ENCODE results near the gene CTPS2. TPM values are rescaled to one million over a fixed set of nuclear protein-coding genes. Genes with fewer than 3 reads are reported as not detected.

CTPS2 gene
- total and polyA plus RNA-seq, 2 experiments from 2014 or later: 10.4 to 35.5 TPM

DNA sequence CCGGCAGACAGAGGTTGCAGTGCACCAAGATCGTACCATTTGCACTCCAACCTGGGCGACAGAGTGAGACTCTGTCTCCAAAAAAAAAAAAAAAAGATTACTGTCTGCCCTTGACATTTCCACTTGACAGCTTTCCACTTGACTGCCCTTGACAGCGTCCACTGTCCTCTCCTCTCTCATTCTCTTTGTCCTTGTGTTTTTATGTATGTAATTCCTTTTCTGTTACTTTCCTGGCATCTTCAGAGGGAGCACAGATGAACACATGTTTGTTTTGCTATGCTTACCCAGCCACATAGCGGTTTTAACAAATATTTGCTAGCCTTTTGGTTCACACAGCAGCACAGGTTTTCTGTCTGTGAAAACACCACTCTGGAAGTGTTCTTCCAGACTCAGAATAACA is 33.2 kb upstream of the CTPS2 start (continued):
- TF ChIP-seq, protein P1, sequence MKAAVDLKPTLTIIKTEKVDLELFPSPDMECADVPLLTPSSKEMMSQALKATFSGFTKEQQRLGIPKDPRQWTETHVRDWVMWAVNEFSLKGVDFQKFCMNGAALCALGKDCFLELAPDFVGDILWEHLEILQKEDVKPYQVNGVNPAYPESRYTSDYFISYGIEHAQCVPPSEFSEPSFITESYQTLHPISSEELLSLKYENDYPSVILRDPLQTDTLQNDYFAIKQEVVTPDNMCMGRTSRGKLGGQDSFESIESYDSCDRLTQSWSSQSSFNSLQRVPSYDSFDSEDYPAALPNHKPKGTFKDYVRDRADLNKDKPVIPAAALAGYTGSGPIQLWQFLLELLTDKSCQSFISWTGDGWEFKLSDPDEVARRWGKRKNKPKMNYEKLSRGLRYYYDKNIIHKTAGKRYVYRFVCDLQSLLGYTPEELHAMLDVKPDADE (IDR thresholded peaks at IDR 0.05): no peak

DNA sequence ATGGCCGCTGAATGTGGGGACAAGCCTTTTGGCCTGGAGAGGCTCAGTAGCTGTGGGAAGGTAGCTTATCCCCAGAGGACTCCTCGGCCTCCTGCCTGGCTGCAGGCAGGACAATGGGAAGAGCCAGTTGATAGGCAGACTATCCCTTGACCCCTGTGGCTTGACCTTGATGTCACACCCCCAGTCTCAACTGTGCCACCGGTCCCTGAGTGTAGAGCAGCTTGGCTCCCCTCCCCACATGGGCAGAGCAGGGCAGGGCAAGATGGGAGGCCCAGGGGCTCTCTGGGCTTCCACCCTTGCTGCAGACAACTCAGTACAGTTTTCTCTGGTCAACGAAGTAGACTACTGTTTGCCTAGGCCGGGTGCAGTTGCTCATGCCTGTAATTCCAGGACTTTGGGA is 32.6 kb upstream of the CTPS2 start:
- Histone ChIP-seq H3K4me3 (no peak overlapping the region), H3F3A (replicated peaks; ENCODE audit: low read depth) (no peaks in the 10 kb centered on the region), H3K4me1 (ENCODE audit: insufficient read depth) (no peaks in the 10 kb centered on the region), H3K9me2 (ENCODE audit: insufficient read depth) (no peaks in the 10 kb centered on the region), H3K4me2 (no peak overlapping the region), H3K36me3 (ENCODE audit: insufficient read depth) (peaks cover 9% of the 10 kb centered on the region; the same call in 1 of the 2 replicates), H2AFZ (no peak overlapping the region), H3K27me3 (ENCODE audit: insufficient read depth) (no peaks in the 10 kb centered on the region), H4K20me1 (replicated peaks; ENCODE audit: insufficient read depth) (no peaks in the 10 kb centered on the region), H3K79me2 (replicated peaks; ENCODE audit: insufficient read depth) (no peaks in the 10 kb centered on the region), H3K27ac (ENCODE audit: low read depth) (no peak overlapping the region)
- ATAC-seq (no peak), DNase-seq (ENCODE audit: low spot score) (no peak)
- H3K36me3 Mint-ChIP-seq (ENCODE audit: low read depth): peaks cover 59% of the 10 kb centered on the region
- no peak overlapping the region for H3K27ac Mint-ChIP-seq
- H3K4me1 Mint-ChIP-seq: no peaks in the 10 kb centered on the region
- H3K27me3 Mint-ChIP-seq (ENCODE audit: insufficient read depth, low read depth, poor library complexity): peaks cover 2% of the 10 kb centered on the region
- no peaks in the 10 kb centered on the region for H3K9me3 Mint-ChIP-seq
- no peak overlapping the region for H3K4me3 Mint-ChIP-seq
- no peak for TF ChIP-seq NANOG (IDR thresholded peaks at IDR 0.05; ENCODE audit: borderline replicate concordance)
- TF ChIP-seq, protein P2, sequence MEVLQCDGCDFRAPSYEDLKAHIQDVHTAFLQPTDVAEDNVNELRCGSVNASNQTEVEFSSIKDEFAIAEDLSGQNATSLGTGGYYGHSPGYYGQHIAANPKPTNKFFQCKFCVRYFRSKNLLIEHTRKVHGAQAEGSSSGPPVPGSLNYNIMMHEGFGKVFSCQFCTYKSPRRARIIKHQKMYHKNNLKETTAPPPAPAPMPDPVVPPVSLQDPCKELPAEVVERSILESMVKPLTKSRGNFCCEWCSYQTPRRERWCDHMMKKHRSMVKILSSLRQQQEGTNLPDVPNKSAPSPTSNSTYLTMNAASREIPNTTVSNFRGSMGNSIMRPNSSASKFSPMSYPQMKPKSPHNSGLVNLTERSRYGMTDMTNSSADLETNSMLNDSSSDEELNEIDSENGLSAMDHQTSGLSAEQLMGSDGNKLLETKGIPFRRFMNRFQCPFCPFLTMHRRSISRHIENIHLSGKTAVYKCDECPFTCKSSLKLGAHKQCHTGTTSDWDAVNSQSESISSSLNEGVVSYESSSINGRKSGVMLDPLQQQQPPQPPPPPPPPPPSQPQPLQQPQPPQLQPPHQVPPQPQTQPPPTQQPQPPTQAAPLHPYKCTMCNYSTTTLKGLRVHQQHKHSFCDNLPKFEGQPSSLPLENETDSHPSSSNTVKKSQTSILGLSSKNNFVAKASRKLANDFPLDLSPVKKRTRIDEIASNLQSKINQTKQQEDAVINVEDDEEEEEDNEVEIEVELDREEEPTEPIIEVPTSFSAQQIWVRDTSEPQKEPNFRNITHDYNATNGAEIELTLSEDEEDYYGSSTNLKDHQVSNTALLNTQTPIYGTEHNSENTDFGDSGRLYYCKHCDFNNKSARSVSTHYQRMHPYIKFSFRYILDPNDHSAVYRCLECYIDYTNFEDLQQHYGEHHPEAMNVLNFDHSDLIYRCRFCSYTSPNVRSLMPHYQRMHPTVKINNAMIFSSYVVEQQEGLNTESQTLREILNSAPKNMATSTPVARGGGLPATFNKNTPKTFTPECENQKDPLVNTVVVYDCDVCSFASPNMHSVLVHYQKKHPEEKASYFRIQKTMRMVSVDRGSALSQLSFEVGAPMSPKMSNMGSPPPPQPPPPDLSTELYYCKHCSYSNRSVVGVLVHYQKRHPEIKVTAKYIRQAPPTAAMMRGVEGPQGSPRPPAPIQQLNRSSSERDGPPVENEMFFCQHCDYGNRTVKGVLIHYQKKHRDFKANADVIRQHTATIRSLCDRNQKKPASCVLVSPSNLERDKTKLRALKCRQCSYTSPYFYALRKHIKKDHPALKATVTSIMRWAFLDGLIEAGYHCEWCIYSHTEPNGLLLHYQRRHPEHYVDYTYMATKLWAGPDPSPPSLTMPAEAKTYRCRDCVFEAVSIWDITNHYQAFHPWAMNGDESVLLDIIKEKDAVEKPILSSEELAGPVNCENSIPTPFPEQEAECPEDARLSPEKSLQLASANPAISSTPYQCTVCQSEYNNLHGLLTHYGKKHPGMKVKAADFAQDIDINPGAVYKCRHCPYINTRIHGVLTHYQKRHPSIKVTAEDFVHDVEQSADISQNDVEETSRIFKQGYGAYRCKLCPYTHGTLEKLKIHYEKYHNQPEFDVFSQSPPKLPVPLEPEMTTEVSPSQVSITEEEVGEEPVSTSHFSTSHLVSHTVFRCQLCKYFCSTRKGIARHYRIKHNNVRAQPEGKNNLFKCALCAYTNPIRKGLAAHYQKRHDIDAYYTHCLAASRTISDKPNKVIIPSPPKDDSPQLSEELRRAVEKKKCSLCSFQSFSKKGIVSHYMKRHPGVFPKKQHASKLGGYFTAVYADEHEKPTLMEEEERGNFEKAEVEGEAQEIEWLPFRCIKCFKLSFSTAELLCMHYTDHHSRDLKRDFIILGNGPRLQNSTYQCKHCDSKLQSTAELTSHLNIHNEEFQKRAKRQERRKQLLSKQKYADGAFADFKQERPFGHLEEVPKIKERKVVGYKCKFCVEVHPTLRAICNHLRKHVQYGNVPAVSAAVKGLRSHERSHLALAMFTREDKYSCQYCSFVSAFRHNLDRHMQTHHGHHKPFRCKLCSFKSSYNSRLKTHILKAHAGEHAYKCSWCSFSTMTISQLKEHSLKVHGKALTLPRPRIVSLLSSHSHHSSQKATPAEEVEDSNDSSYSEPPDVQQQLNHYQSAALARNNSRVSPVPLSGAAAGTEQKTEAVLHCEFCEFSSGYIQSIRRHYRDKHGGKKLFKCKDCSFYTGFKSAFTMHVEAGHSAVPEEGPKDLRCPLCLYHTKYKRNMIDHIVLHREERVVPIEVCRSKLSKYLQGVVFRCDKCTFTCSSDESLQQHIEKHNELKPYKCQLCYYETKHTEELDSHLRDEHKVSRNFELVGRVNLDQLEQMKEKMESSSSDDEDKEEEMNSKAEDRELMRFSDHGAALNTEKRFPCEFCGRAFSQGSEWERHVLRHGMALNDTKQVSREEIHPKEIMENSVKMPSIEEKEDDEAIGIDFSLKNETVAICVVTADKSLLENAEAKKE (CRISPR knock-in tag; IDR thresholded peaks at IDR 0.05): no peak
- no peak for TF ChIP-seq EZH2phosphoT487 (IDR thresholded peaks at IDR 0.05; ENCODE audit: unreplicated experiment)
- TF ChIP-seq, protein P1 (IDR thresholded peaks at IDR 0.05): no peak
- no peak for TF ChIP-seq POLR2AphosphoS5 (IDR thresholded peaks at IDR 0.05; ENCODE audit: low read depth)
- no peak for TF ChIP-seq ZNF331 (CRISPR knock-in tag; IDR thresholded peaks at IDR 0.05; ENCODE audit: low read depth)
- TF ChIP-seq, protein P3, sequence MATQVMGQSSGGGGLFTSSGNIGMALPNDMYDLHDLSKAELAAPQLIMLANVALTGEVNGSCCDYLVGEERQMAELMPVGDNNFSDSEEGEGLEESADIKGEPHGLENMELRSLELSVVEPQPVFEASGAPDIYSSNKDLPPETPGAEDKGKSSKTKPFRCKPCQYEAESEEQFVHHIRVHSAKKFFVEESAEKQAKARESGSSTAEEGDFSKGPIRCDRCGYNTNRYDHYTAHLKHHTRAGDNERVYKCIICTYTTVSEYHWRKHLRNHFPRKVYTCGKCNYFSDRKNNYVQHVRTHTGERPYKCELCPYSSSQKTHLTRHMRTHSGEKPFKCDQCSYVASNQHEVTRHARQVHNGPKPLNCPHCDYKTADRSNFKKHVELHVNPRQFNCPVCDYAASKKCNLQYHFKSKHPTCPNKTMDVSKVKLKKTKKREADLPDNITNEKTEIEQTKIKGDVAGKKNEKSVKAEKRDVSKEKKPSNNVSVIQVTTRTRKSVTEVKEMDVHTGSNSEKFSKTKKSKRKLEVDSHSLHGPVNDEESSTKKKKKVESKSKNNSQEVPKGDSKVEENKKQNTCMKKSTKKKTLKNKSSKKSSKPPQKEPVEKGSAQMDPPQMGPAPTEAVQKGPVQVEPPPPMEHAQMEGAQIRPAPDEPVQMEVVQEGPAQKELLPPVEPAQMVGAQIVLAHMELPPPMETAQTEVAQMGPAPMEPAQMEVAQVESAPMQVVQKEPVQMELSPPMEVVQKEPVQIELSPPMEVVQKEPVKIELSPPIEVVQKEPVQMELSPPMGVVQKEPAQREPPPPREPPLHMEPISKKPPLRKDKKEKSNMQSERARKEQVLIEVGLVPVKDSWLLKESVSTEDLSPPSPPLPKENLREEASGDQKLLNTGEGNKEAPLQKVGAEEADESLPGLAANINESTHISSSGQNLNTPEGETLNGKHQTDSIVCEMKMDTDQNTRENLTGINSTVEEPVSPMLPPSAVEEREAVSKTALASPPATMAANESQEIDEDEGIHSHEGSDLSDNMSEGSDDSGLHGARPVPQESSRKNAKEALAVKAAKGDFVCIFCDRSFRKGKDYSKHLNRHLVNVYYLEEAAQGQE (IDR thresholded peaks at IDR 0.05; ENCODE audit: unreplicated experiment): no peak
- TF ChIP-seq JUNB (IDR thresholded peaks at IDR 0.05; ENCODE audit: unreplicated experiment): no peak
- TF ChIP-seq, protein P4, sequence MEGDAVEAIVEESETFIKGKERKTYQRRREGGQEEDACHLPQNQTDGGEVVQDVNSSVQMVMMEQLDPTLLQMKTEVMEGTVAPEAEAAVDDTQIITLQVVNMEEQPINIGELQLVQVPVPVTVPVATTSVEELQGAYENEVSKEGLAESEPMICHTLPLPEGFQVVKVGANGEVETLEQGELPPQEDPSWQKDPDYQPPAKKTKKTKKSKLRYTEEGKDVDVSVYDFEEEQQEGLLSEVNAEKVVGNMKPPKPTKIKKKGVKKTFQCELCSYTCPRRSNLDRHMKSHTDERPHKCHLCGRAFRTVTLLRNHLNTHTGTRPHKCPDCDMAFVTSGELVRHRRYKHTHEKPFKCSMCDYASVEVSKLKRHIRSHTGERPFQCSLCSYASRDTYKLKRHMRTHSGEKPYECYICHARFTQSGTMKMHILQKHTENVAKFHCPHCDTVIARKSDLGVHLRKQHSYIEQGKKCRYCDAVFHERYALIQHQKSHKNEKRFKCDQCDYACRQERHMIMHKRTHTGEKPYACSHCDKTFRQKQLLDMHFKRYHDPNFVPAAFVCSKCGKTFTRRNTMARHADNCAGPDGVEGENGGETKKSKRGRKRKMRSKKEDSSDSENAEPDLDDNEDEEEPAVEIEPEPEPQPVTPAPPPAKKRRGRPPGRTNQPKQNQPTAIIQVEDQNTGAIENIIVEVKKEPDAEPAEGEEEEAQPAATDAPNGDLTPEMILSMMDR (conservative IDR thresholded peaks at IDR 0.05; ENCODE audit: low read depth in 2 of 2): no peak
- TF ChIP-seq EZH2 (IDR thresholded peaks at IDR 0.05; ENCODE audit: low read depth, unreplicated experiment): no peak
- no peak for TF ChIP-seq ZNF114 (CRISPR knock-in tag; IDR thresholded peaks at IDR 0.05)
- TF ChIP-seq CREB1 (CRISPR knock-in tag; IDR thresholded peaks at IDR 0.05; ENCODE audit: low read depth): no peak
